CD4-positive, alpha-beta T cell treated with Interleukin-6 for 4 hours (primary cell): ENCODE data around the gene CLCA1.

Source experiments
- DNase-seq: peaks from one replicate; pipeline ENCODE4 v3.0.0-alpha.2; 2020; ENCODE audit warnings: mixed read lengths

CLCA1 gene, protein sequence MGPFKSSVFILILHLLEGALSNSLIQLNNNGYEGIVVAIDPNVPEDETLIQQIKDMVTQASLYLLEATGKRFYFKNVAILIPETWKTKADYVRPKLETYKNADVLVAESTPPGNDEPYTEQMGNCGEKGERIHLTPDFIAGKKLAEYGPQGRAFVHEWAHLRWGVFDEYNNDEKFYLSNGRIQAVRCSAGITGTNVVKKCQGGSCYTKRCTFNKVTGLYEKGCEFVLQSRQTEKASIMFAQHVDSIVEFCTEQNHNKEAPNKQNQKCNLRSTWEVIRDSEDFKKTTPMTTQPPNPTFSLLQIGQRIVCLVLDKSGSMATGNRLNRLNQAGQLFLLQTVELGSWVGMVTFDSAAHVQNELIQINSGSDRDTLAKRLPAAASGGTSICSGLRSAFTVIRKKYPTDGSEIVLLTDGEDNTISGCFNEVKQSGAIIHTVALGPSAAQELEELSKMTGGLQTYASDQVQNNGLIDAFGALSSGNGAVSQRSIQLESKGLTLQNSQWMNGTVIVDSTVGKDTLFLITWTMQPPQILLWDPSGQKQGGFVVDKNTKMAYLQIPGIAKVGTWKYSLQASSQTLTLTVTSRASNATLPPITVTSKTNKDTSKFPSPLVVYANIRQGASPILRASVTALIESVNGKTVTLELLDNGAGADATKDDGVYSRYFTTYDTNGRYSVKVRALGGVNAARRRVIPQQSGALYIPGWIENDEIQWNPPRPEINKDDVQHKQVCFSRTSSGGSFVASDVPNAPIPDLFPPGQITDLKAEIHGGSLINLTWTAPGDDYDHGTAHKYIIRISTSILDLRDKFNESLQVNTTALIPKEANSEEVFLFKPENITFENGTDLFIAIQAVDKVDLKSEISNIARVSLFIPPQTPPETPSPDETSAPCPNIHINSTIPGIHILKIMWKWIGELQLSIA

DNA sequence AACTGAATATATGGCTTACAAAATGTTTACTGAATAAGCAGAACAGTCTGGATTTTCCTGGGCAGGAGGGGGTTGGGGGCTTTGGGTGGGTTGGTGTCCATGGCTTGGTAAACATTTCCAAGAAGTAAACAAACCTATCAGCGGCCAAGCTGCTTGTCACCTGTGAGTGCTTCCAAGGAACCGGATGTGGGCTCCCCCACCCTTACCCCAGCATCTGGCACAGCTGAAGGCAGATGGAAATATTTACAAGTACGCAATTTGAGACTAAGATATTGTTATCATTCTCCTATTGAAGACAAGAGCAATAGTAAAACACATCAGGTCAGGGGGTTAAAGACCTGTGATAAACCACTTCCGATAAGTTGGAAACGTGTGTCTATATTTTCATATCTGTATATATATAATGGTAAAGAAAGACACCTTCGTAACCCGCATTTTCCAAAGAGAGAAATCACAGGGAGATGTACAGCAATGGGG lies at the start of gene CLCA1:
Gene CLCA1, plus strand, starts transcription at position 427 of the 477 bp plus-strand sequence. Its CDS starts 45 bp downstream, at position 472.
- no peak for DNase-seq

DNA sequence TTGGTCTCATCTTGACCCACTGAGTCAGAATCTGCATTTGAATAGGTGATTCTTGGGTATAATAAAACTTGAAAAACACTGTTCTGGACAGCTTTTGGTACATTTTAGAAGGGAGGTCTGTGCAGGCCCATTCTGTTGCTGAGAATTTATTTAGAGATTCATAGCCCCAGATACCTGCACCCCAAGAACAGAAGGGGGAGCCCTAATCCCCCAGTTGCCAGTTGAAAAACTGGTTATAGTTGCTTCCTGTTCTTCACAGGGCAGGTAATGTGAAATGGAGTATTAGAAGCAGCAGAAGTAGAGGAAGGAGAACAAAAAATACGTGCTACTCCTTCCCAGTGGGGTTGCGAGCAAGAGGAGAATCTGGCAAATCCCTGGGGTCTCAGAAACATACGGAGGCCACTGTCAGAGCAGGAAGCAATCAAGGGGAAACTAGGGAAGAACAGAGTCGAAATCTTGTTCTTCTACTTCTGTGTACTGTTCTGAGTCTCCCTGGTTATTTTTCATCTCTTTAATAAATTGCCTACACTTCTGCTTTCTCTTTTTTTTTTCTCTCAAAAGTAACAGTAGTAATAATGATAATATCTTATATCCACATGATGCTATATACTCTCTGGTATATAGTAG lies 49.3 kb upstream of the CLCA1 start:
- DNase-seq, result peak; percentile 58

DNA sequence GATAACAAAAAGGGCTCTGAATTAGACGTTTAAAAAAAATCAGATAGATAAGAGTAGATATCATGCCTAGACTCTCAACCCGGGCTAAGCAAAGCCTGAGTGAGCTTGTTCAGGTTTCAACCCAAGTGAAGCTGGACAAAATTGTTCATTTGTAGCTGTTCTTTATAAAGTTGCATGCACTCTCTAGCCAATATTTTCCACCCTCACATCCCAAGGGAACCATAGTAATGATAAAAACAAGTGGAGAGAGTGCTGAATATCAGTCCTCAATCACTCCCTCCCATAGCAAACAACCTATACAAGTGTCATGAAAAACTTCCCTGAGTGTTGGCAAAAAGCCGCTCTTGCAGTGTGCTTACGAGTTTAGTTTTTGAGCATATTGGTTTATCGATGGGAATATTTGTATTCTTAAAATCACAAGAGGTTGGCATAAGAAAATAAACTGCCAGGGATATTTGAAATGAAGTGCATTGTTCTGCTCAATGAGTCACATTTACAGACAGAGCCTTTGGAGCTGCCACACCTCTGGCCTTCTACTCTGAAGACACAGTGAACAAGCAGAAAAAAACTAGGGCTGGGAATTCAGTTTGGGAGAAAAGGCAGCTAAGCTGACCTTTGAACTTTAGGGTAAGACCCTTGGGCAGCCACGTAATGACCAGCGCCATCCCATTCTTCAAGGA lies 47.0 kb upstream of the CLCA1 start:
- DNase-seq, result no peak

DNA sequence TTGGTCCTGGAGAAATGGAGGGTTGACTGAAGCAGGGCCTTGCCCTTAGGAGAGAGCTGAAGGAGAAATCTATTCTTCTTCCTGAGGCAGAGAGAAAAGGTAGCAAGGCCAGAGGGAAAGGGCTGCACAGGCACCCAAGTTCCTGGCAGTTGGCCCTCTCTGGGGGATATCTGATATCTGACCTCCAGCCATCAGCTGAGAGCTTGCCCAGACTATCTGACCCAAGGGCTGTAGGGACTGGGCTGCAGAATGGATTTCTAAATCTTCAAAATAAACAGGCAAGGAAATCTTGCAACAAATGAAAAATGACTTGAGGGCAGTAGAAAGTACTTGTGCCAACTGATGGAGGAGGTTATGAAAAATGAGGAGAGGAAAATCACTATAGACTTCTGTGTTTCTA lies 45.3 kb upstream of the CLCA1 start:
- no peak for DNase-seq

DNA sequence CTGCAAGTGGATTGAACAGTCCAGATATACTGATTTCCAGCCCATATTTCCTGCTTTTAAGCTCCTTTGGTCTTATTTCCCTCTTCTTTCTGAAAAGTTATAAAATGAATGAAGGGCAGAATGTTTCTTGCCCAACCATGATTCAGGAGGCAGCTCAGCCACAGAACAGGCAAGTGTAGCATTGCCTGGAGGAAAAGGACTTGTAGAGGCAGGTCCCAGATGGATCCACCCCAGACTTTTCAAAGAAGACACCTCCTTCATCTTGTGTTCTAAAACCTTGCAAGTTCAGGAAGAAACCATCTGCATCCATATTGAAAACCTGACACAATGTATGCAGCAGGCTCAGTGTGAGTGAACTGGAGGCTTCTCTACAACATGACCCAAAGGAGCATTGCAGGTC lies 44.9 kb upstream of the CLCA1 start, which contains the start of gene CLCA2:
Gene CLCA2, plus strand, starts transcription at position 299 of the 400 bp plus-strand sequence. Its CDS starts 77 bp downstream, at position 376.
- no peak for DNase-seq

DNA sequence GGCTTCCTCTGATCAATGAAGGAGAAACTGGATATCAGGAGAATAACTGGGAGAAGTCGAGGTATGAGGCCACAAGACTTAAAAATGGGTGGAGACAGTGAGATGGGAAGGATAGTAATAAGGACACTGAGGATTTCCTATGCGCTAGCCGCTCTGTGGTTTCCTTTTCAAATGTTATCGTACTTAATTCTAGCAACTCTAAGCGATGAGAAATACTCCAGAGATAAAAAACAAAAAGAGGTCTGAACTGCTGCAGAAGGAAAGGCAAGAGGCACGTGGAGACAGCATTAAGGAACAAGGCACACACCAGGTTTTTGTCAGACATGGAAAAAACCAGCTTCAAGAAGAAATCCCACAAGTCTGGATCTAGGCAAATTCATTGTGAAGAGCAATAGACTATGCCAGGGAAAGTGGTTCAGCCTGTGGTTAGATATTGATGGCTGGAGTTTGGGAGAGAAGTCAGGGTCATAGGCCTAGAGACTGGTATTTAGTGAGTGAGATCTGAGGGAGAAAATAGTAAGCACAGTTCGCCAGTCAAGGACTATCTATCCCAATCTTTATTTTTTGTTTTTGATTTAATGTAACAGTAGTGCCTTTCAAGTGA lies 39.5 kb upstream of the CLCA1 start:
- DNase-seq, result no peak

DNA sequence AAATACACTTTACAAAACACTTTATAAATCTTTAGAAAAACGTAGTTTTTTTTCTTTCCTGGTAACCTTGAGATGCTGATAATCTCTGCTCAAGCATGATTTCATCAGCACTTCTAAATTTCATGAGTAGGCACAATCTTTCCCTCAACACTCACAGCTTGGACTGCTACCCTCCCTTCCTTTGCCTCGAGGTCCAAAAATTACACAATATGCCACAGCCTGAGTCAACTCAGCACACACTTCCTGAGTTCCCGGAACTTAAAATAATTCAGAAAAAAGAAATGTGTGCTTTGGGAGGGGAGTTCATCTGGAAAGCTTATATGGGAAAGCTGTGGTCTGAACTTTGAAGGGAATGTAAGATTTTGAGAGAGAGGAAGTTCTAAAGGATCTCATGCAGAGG lies 38.9 kb upstream of the CLCA1 start:
- no peak for DNase-seq

DNA sequence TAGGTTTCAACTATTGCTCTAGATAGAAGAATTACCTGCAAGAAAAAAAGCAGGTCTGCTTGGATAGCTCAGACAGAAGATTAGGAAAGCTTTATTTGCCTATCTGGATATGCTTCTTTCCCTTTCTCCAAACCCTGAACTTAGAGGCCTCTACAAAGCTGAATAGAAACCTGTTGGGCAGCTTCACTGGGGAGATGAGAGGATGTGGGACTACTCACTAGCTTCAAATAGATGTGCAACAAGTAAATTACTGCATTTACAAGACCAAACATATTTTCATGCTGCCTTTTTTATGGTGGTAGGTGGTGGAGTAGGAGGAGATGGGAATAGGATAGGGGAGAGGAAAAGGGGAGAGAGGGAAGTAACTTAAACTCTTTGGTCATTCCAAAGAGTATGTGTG lies 38.4 kb upstream of the CLCA1 start:
- no peak for DNase-seq

DNA sequence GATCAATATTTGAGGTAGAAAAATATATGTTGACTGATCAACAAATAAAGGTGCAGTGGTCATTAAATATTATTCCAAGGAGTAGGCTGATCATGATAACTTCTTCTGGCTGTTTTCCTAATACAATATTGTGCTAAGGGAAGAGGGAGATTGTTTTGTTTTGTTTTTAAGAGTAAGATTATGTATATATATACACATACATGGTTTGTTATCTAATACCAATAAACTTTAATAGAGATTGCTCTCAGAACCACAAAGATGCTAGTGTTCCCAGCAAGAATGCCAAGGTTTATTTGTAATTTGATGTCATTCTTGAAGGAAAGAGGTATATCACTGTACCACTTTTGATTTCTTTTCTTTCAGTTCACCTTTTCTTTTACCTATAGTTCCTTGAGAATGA lies 34.7 kb upstream of the CLCA1 start:
- DNase-seq, result no peak

DNA sequence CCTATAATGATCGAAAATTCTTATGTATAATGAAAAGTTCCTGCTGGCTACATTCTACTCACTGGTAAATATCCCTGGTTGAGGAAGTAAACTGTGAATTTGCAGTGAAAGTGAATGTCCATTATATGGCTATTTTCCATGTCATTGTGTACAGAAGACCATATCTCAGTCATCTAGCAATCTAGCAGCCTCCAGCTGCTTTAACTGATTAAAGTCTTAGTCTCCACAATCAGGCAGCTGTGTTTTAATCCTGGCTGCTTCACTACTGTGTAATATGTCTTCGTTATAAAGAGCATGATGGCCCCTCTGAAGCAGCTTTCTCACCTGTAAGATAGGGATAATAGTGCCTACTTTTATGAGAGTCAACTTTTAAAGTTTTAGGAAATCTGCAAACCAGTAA lies 33.4 kb upstream of the CLCA1 start:
- DNase-seq, result no peak

DNA sequence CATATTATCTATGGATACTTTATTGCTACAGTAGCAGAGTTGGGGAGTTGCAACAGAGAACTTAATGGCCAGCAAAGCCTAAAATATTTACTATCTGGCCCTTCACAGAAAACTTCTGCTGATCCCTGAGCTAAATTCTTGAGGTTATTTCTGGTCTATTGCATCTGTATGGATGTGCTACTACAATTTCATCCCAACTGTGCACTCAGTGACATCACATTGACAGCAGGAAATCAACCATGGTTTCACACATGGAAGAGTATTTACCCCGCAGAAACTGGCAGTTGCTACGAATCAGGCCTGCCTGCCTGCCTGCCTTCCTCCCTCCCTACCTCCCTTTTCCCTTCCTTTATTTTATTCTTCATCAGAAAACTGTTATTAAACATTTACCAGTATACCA lies 32.7 kb upstream of the CLCA1 start:
- no peak for DNase-seq

DNA sequence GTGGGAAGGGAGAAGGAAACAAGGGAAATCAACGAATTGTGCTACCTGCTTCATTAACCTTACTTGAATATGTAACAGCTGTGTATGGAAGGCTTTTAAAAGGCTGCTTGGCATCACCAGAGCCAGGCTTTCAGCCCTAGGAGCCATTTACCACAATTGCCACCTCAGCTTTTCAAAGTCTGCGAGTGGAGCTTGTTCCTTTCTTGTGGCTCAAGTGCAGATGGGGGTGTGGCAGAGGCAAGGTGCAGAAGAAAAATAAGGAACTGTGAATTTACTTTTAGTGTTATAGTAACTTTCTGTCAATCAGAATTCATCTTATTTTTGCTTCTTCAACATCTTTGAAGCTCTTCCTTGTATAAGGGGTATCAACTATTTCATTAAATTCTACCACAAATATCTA lies 27.1 kb upstream of the CLCA1 start:
- peak; percentile 46 for DNase-seq

DNA sequence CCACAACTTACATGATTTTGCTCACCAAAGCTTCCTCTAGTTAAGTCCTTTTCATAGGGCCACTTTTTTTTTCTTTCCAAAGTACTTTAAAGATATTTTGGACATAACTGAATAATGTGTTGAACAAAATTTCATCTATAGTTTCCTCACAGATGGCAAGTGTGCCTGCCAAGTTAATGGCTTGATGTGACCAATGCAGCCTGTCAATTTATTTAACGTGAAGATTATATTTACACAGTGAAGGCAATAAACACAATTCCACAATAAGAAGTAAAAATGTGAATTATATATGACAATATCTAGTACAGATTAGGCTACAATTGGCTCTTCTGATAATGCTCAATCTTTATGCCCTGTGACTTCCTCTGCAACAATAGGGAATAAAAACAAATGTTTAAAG lies 26.7 kb upstream of the CLCA1 start:
- no peak for DNase-seq

DNA sequence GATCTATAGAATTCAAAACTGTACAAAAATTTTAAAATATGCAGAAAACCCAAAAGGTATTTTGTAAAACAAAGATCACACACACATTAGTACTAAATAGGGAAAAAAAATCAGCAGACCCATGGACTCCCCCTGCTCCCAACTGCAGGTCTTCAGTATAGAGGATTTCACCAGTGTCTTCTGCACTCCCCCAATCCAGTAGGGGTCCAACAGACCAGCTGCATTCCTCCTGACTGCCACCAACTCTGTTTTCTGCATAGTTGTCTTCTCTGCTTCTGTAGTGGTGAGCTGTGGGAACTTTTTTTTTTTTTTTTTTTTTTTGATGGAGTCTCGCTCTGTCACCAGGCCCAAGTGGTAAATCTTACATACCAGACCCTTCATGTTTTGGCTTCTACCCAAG lies 22.8 kb upstream of the CLCA1 start:
- no peak for DNase-seq

DNA sequence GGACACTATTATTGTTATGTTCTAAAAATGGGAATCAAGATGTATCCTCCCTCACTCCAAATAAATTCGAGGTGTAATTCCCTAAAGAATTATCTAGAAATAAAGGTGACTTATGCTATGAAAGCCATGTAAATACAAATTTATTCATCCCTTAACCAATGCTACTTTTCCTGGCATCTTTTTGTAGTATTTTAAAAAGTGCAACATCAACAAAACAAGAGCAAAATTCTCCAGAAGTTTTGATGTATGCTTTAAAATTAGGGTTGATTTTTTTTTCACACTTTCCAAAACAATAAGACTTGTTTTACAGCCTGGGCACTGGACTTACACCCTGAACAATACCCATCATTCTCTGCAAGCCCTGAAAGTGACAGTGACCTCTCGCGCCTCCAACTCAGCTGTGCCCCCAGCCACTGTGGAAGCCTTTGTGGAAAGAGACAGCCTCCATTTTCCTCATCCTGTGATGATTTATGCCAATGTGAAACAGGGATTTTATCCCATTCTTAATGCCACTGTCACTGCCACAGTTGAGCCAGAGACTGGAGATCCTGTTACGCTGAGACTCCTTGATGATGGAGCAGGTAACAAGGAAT lies 21.4 kb upstream of the CLCA1 start:
- no peak for DNase-seq

DNA sequence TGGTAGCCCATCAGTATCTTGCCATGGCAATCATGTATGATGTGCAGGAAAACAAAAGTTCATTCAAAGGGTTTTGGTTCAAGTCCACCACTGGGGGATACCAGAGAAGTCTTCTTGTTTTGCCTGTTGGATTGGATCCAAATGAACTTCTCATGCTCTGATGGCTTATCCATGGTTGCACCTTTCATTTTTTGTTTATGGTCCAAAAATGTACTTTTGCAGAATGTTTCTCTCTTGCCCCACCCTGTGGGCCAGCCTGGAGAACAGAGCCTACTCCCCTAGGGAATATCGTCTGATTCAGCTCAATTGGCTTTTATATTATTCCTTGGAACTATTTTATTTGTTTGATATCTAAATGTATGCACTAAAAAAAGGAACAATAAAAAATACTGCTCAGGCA lies 20.1 kb upstream of the CLCA1 start:
- DNase-seq, result no peak

DNA sequence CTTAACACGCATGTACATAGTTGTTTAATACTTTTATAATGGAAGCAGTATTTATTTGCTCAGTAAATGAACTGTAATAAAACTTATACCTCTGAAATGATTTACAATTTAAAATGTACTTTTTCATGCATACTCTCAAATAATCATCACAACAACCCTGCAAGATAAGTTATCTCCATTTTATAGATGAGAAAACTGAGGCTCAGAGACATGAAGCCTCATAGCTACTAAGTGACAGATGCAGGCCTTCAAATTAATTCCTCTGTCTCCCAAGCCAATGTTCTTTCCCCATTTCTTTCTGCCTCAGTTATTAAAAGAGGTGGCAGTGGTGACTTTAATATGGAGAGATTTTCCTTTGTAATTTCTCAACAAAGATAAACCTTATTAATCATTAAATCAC lies 19.6 kb upstream of the CLCA1 start:
- DNase-seq, result no peak

DNA sequence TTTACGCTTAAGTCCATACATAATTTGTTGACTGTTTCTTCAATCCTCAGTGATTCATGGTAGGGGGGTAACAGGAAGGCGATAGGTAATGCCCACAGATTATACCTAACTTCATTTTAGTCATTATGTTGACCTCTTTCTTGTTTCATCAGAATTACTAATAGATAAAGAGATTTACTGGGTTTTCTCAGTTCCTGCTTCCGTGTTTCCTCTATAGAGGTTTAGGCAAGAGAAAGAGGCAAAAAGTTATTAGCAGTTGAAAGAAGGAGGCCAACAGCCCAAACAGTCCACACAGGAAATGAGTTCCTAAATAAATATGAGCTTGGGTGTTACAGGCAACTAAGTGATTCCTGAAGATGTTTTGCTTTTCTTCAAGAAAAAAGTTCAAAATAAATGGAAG lies 17.9 kb upstream of the CLCA1 start:
- no peak for DNase-seq

DNA sequence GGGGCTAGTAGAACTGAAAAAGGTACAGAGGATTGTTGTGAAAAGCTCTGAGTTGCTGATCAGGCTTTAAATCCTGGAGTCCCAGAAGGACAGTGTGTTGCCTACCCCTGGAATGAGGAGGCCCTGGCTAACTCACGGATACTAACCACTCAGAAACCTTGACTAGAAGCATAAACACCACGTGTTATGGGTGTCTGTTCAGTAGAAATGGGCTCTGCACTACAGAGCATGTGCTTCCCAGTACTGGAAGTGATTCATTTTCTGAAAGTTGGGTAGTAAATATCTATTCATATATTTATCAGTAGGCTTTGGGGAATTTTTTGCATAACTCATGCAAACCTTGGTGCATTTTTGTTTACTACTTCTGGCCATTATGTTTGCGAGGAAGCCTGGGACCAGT lies 15.1 kb upstream of the CLCA1 start:
- no peak for DNase-seq

DNA sequence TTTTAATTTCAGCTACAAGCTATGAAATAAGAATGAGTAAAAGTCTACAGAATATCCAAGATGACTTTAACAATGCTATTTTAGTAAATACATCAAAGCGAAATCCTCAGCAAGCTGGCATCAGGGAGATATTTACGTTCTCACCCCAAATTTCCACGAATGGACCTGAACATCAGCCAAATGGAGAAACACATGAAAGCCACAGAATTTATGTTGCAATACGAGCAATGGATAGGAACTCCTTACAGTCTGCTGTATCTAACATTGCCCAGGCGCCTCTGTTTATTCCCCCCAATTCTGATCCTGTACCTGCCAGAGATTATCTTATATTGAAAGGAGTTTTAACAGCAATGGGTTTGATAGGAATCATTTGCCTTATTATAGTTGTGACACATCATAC lies 13.7 kb upstream of the CLCA1 start:
- DNase-seq, result no peak

DNA sequence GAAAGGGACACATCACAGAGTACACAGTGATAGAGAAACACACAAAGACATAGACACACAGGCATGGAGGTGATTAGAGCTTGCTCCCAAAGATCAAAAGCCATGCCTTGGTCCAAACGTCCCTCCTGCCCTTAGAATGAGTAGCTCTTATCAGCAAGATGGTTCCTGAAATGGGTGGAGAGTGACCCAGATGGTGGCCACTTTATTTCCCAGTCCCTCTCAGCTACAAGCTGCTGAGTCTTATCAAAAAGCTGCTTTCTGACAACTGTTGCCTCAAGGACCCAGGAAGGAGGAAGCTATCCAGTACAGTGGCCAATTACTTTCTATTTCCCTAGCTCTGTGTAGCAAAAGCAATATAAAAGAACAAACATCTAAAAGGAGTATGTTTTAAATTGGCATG lies 7.7 kb upstream of the CLCA1 start:
- DNase-seq, result no peak

DNA sequence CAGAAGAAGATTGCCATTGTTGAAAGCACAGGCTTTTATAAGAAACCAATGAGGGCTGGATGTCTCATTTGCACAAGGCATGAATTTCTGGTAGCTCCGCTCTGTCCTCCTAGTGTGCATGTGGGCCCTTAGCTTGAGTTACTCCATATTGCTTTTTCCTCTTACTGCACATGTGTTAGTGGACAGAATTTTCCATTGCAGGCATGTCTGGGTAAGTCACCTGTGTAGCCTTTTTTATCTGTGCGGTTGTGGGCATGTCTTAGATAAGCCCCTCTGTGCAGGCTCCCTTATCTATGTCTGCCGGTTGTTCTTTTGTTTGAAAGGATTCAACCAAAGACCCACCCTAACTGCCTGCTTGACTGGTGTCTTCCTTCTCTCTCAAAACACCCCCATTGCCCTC lies 7.2 kb upstream of the CLCA1 start:
- DNase-seq, result no peak
